ENCODE data around the gene CCR4.

The CCR4 gene

GRCh38 chr3:33004961-33005360, 53.5 kb downstream of the CCR4 start:
- H3K4me3 ChIP-seq (ENCODE audit: low read depth, low read length) = no peak overlapping the region
- no peak for DNase-seq (ENCODE audit: low read depth)

Measured in skeletal muscle cell (primary cell).